GM19043 (cell line): Measurements from ENCODE around the gene PDZRN4.
"Not testable (repeated sequence)": the region's sequence is repeated elsewhere in the genome, so short reads cannot be mapped to it uniquely, and the experiment has no call there.

Experiments used
- ATAC-seq: cut with Tn5 transposase; IDR thresholded peaks from one replicate; pipeline ENCODE4 v1.9.1; 2021; ENCODE audit warnings: low read depth; ENCODE audit not compliant: unreplicated experiment

Gene PDZRN4

GRCh38 chr12:41537522-41537921 lies 349.4 kb downstream of the PDZRN4 start:
- no peak for ATAC-seq

DNA sequence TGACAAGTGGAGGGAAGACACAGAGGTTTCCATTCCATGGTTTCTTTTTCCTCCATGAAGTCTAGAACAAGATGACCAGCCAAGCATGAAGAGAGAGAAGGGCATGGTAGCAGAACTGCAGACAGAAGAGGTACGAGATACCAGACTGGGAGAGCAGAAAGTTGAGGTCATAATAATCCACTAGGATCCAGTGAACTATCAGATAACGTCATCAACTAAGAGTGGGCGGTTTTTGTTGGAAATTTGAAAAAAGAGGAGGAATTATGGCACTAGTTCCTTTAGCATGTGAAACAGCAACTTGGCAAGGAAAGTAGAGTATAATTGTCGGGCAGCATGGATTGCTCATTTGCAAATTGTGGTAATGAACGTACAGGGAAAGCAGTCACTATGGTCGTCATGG lies 357.6 kb downstream of the PDZRN4 start:
- no peak for ATAC-seq

- not testable (repeated sequence) for ATAC-seq
Measured at GRCh38 chr12:41547071-41547470, 359.0 kb downstream of the PDZRN4 start.

GRCh38 chr12:41548926-41549325 lies 360.8 kb downstream of the PDZRN4 start:
- no peak for ATAC-seq

DNA sequence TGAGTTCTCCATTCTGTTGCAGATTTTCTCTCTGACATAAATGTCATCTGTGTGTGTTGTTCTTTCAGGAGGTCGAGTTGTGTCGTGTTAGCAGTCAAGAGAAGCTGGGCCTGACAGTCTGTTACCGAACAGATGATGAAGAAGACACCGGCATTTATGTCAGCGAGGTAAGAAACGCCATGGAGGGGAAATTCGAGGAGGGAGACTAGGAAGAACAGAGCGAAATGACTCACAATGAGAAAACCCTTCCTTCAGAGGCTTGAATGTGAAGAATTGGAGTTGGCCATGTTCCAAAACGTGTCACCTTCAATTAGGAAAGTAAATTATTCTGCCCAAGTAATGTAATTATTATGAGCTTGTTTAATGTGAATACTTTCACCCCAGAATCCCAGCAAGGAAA lies 364.5 kb downstream of the PDZRN4 start:
- ATAC-seq, result no peak

GRCh38 chr12:41556176-41556575 lies 368.1 kb downstream of the PDZRN4 start:
- ATAC-seq, result no peak

- no peak for ATAC-seq
Measured at GRCh38 chr12:41557344-41557743, 369.2 kb downstream of the PDZRN4 start.

DNA sequence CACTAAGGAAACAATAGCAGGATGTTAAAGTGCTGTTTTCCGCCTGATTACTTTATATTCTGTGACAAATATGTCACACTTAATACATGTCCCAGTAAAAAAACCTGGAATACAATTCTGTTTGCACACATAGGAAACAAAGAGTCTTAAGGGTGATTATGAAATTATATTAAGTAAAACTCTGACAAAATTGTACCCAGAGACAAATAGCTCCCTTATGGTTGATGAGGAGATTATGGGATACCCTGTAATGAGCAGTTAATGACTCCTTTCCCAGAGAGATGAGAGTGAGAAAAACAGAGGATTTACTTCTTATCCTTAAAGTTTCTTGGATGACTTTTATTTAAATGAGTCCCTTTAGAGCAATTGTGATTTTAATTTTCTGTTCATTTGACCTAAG lies 370.6 kb downstream of the PDZRN4 start:
- ATAC-seq, result no peak

DNA sequence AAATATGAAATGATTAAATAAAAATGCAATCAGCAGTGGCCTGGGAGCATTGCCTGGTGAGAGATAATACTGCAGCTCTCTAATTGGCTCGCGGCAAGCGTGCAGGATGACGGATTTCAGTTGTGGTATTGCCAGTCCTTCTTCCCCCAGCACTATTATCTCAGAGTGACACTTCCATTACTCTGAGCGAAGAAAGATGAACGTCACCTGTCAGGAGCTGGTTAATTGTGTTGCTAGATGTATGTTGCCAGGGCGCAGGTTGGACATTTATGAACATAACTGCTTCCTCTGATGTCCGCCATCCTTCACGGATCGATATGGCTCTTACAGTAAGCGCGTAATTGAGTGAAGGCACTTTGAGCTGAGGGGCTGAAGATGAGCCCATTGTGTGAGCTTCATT lies 374.9 kb downstream of the PDZRN4 start:
- ATAC-seq, result no peak

- ATAC-seq, result no peak
Measured at GRCh38 chr12:41564816-41565215, 376.7 kb downstream of the PDZRN4 start.

DNA sequence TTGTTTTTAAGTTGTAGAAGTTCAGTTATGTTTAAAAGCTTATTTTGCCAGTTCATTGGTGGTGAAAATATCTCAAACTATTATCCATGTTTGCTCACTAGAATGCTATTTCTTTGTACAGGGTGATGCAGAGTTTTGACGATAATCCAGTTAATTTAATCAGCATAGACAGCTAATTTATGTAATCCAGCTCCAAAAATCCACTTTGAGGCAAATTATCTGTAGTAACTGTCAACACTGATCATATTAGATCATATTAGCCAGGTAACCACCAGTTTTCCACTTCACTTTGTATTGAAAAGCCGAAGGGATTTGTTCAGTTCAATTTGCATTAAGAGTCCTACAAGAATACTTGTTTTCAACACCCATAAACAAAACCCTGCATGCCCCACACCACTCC lies 378.6 kb downstream of the PDZRN4 start:
- ATAC-seq, result no peak

DNA sequence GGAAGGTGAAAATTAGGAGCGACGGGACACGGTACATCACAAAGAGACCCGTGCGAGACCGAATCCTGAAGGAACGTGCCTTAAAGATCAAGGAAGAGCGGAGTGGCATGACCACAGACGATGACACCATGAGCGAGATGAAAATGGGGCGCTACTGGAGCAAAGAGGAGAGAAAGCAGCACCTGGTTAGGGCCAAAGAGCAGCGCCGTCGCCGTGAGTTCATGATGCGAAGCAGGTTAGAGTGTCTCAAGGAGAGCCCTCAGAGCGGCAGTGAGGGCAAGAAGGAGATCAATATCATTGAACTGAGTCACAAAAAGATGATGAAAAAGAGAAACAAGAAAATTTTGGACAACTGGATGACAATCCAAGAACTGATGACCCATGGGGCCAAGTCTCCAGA lies 385.3 kb downstream of the PDZRN4 start:
- no peak for ATAC-seq

- no peak for ATAC-seq
Measured at GRCh38 chr12:41576925-41577324, 388.8 kb downstream of the PDZRN4 start.

GRCh38 chr12:41577995-41578394 lies 389.9 kb downstream of the PDZRN4 start:
- ATAC-seq, result no peak

GRCh38 chr12:41585784-41586183 lies 397.7 kb downstream of the PDZRN4 start:
- ATAC-seq, result no peak

- no peak for ATAC-seq
Measured at GRCh38 chr12:41587574-41587973, 399.5 kb downstream of the PDZRN4 start.

DNA sequence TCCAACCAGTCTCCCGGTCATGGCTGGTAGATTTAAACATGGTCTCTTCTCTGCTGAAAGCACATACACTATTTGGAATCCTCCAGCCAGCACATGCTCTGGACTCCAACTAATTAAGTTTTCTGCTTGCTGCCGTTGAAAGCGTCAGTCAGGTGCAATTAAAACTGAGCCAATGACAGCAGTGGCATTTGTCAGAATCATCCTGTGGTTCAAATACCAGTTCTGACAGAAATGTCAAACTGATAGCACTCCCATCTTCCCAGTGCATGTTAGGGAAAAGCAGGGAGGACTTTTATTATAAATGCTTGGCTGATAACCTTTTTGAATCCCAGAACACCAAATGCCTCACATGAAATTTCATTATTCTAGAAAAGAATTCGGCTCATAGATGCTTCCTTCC lies 401.8 kb downstream of the PDZRN4 start:
- ATAC-seq, result no peak

DNA sequence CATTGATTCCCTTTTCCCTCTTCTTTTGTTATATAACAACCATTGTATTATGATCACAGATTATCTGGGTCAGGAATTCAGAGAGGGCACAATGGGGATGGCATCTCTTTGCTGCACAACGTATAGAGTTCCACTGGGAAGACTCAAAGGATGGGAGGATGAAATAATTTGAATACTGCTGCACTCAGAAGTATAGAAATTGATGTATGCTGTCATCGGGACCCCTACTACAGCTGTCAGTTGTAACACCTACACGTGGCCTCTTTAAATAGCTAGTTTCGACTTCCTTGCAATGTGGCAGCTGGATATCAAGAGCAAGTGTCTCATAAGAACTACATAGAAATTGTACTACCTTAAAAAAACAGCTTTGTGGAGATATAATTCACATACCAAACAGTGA lies 408.1 kb downstream of the PDZRN4 start:
- ATAC-seq, result no peak

DNA sequence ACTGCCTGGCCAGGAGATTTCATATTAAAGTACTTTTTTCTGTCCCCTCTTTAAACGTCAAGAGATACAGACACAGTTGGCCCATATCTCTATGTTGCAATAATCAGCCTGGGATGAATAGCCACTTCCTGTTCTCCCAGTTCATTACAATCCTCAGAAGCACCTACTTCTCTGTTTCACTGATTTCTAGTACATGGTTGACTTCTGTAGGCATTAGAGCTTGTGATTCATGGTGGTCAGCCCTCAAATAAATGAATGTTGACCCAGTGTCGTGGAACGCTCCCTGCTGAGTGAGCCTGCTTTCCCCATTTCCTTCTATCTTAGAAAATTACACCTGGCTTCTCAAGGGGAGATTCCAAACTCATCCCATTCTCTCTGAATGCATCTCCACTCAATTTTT lies 416.7 kb downstream of the PDZRN4 start:
- ATAC-seq, result no peak

DNA sequence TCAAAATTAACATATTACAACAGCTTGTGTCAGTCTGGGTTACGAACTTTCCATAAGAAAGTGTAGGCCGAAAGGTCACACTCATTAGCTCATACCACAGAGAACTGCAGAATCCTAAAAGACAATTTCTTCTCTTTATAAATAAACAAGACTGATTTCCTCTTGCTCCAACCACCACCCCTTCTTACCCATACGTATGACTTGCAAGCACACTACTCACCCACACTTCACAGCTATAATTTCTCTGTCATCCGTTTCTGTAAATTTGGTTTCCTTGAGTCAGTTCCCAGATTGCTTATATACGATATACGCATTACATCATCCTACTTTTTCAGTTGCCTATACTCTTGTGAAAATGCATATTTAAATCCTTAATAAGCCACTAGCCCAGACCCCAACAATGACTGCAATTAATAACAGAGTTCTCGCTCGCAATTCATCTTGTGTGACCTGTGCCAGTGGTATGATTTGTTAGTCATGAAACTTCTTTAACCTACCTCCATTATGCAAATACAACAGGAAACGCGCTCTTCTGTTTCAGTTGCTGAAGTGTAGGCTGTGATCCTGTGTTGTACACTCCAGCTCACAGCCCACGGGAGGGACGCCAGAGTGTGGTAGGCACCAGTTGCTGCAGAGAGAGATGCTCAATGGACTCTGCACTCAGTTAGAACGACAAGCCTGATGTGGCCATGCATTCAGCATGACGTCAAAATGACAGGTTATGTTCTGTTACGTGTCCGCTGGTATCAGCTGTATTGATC lies 417.6 kb downstream of the PDZRN4 start:
- ATAC-seq, result peak; percentile 76

GRCh38 chr12:41606468-41607445 lies 418.6 kb downstream of the PDZRN4 start:
- ATAC-seq, result no peak
